T-cell (primary cell): Measurements from ENCODE around the gene LGALS3BP. TPM values are rescaled to one million over a fixed set of nuclear protein-coding genes. Genes with fewer than 3 reads are reported as not detected.
A peak's percentile ranks its signal among the peaks of the same experiment; 100 is the strongest.

Experiments
- ATAC-seq, 4 experiments: fragments of 200-7000 bp in 3 of 4; fragments of 150-1000 bp in 1 of 4; cut with Tn5 transposase; replicated peaks in 1 of 4; 1 replicate in 3 of 4; 2 replicates in 1 of 4; pipeline ENCODE4 v1.10.0; 2021; ENCODE audit warnings: moderate library complexity in 3 of 4, mild to moderate bottlenecking in 2 of 4, moderate number of reproducible peaks in 1 of 4
- CTCF ChIA-PET, 2 donors: fragments of 300-600 bp; sonication (Branson Sonifier 250); formaldehyde crosslinking; loops; one replicate each; lab custom pipeline; 2022; ENCODE audit warnings: antibody characterized with exemption in 2 of 2; lab: Charles Lee
- POLR2A ChIA-PET, 2 donors: fragments of 300-600 bp; sonication (Branson Sonifier 250); formaldehyde crosslinking; loops; one replicate each; lab custom pipeline; 2022; ENCODE audit warnings: antibody characterized with exemption in 2 of 2; lab: Charles Lee
- DNase-seq, 35 experiments: peaks; one replicate each; pipeline versions ENCODE4 v3.0.0 to v3.0.0-alpha.2; 2013 to 2023
- H3K27ac ChIP-seq: one replicate; pipeline ENCODE4 v1.5.1; 2013; ENCODE audit warnings: low read length
- H3K27me3 ChIP-seq, 2 experiments: replicated peaks in 1 of 2; 1 replicate in 1 of 2; 2 replicates in 1 of 2; pipeline versions ENCODE4 v1.6.1 to v1.7.0; 2013; ENCODE audit warnings: low read length in 1 of 2, mixed read lengths in 1 of 2; ENCODE audit not compliant: control insufficient read depth in 2 of 2, insufficient read depth in 2 of 2; ENCODE audit errors: extremely low read depth in 1 of 2
- H3K36me3 ChIP-seq, 2 donors: 1 replicate in 1 of 2; 2 replicates in 1 of 2; pipeline versions ENCODE4 v1.6.1 to v1.7.0; 2013; ENCODE audit warnings: low read length in 1 of 2; ENCODE audit not compliant: control insufficient read depth in 2 of 2, insufficient read depth in 1 of 2; ENCODE audit errors: extremely low read depth in 1 of 2
- H3K4me1 ChIP-seq, 2 experiments: 1 replicate in 1 of 2; 2 replicates in 1 of 2; pipeline versions ENCODE4 v1.6.1 to v1.7.0; 2013; ENCODE audit warnings: low read length in 2 of 2, mixed read lengths in 1 of 2; ENCODE audit not compliant: insufficient read depth in 2 of 2, control insufficient read depth in 1 of 2; ENCODE audit errors: extremely low read depth in 1 of 2
- H3K4me3 ChIP-seq, 2 donors: 1 replicate in 1 of 2; 2 replicates in 1 of 2; pipeline versions ENCODE4 v1.5.1 to v1.7.0; 2013; ENCODE audit warnings: mild to moderate bottlenecking in 2 of 2, low read length in 1 of 2, moderate library complexity in 1 of 2; ENCODE audit not compliant: control insufficient read depth in 1 of 2; ENCODE audit errors: extremely low read depth in 1 of 2
- H3K9me3 ChIP-seq: 2 replicates; pipeline ENCODE4 v1.7.0; 2013
- H3K27ac Mint-ChIP-seq, 2 donors: one replicate each; pipeline ENCODE4 v1.8.0; 2020 to 2021; ENCODE audit warnings: mild to moderate bottlenecking in 2 of 2, mixed read lengths in 2 of 2
- H3K27me3 Mint-ChIP-seq, 2 donors: one replicate each; pipeline ENCODE4 v1.8.0; 2021 to 2022; ENCODE audit warnings: mixed read lengths in 2 of 2
- H3K36me3 Mint-ChIP-seq: one replicate; pipeline ENCODE4 v1.8.0; 2021; ENCODE audit warnings: mixed read lengths
- H3K4me1 Mint-ChIP-seq, 3 donors: one replicate each; pipeline ENCODE4 v1.8.0; 2020 to 2022; ENCODE audit warnings: mixed read lengths in 3 of 3, mild to moderate bottlenecking in 1 of 3
- H3K4me3 Mint-ChIP-seq, 3 donors: one replicate each; pipeline ENCODE4 v1.8.0; 2020 to 2022; ENCODE audit warnings: mild to moderate bottlenecking in 3 of 3, mixed read lengths in 3 of 3, moderate library complexity in 3 of 3
- H3K9me3 Mint-ChIP-seq, 3 donors: one replicate each; pipeline ENCODE4 v1.8.0; 2020 to 2022; ENCODE audit warnings: mixed read lengths in 3 of 3
- WGBS: methylation state at CpG from one replicate; pipeline ENCODE4 v1.1.5; 2013; ENCODE audit warnings: missing lambda C conversion rate; ENCODE audit not compliant: insufficient coverage; 5-methylcytosine and 5-hydroxymethylcytosine counted together
- total RNA-seq, 35 experiments: library from RNA in 6 of 35; stranded (reverse) in 6 of 35; fragments of 120-200 nt in 1 of 35; gene quantifications; one replicate each; pipeline versions ENCODE4 v1.2.1 to v1.2.4 and lab custom pipeline; 2013 to 2026

LGALS3BP gene
- total RNA-seq, 5 donors from 2014 or later (not counting 1 experiment from before 2014, with no cell fraction given) = 28.2 to 80.7 (median 51.6) TPM

DNA sequence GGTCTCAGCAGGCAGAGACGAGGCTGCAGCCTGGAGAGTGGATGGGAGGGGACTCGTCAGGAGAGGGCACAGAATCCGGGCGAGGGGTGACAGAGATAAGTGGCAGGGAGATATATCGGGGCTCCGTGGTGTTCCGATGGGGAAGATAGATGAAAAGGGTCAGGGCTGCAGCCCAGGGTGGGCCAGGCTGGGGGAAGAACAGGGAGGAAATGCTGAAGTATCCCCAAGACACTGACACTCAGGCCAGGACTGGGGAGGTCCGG is 2.1 kb downstream of the LGALS3BP start:
- H3K27ac Mint-ChIP-seq = peak overlapping the region; percentile 43 to 48
- Histone ChIP-seq H3K27me3 (peaks cover 0 to 23% of the 10 kb centered on the region in 2 experiments), H3K27ac (no peak overlapping the region), H3K4me1 (peaks cover 2 to 48% of the 10 kb centered on the region in 2 experiments), H3K9me3 (no peaks in the 10 kb centered on the region), H3K36me3 (no peaks in the 10 kb centered on the region), H3K4me3 (no peak overlapping the region)
- ATAC-seq (no peak), DNase-seq (no peak)
- no peaks in the 10 kb centered on the region for H3K9me3 Mint-ChIP-seq
- H3K36me3 Mint-ChIP-seq = no peaks in the 10 kb centered on the region
- 89% methylated on average over 8 of the region's 8 CpGs for WGBS
- H3K4me3 Mint-ChIP-seq = peak overlapping the region in 2 of 3 donors; percentile 31 to 81
- ChIA-PET CTCF (no interaction called here), POLR2A (no interaction called here)
- H3K4me1 Mint-ChIP-seq = peaks cover 15 to 31% (median 31%) of the 10 kb centered on the region in 3 donors
- H3K27me3 Mint-ChIP-seq = no peaks in the 10 kb centered on the region

DNA sequence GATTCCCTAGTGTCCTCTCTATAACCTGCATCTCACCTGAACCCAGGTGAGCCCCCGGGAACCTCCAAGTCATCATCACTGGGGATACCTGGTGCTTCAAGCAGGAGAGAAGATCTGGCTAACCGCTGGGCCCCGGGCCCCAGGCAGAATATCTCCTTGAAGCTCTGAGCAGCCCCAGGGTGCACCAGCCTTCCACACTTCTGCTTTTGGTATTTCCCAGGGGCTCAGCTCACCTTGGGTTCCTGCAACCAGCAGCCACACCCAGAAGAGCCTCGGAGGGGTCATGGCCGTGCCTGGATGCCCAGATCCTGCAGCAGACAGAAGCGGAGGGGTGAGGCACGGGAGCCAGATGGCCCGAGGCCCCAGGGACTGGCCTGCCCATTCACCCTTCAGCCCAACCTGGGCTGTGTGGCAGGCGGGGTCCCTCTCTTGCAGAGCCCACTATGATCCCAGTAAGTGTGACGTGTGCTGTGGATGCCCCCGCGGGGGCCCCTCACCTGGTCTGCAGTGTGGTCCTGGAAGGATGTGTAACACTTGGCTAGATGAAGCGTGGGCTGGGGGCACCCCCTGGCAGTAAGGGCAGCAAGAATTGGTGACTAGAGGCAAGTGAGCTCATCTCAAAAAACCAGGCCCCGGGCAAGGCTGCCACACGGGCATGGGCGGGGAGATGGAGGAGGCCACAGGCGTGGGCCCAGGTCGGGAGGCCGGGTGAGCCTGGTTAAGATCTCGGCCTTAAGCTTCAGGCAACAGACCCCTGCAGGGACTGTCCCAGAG is 2.6 kb downstream of the LGALS3BP start:
- Histone ChIP-seq H3K27me3 (peaks cover 0 to 25% of the 10 kb centered on the region in 2 experiments), H3K27ac (no peak overlapping the region), H3K4me1 (peaks cover 2 to 48% of the 10 kb centered on the region in 2 experiments), H3K36me3 (peaks cover 0 to under 1% of the 10 kb centered on the region in 2 donors), H3K4me3 (no peak overlapping the region), H3K9me3 (no peaks in the 10 kb centered on the region)
- H3K4me1 Mint-ChIP-seq = peaks cover 15 to 31% (median 31%) of the 10 kb centered on the region in 3 donors
- WGBS = 88% methylated on average over 19 of the region's 20 CpGs
- ChIA-PET POLR2A (no interaction called here), CTCF (no interaction called here)
- no peaks in the 10 kb centered on the region for H3K9me3 Mint-ChIP-seq
- no peaks in the 10 kb centered on the region for H3K36me3 Mint-ChIP-seq
- peak overlapping the region; percentile 43 to 48 for H3K27ac Mint-ChIP-seq
- peak overlapping the region; percentile 21 to 81 (median 50) for H3K4me3 Mint-ChIP-seq
- ATAC-seq (no peak), DNase-seq (no peak)
- H3K27me3 Mint-ChIP-seq = no peaks in the 10 kb centered on the region

DNA sequence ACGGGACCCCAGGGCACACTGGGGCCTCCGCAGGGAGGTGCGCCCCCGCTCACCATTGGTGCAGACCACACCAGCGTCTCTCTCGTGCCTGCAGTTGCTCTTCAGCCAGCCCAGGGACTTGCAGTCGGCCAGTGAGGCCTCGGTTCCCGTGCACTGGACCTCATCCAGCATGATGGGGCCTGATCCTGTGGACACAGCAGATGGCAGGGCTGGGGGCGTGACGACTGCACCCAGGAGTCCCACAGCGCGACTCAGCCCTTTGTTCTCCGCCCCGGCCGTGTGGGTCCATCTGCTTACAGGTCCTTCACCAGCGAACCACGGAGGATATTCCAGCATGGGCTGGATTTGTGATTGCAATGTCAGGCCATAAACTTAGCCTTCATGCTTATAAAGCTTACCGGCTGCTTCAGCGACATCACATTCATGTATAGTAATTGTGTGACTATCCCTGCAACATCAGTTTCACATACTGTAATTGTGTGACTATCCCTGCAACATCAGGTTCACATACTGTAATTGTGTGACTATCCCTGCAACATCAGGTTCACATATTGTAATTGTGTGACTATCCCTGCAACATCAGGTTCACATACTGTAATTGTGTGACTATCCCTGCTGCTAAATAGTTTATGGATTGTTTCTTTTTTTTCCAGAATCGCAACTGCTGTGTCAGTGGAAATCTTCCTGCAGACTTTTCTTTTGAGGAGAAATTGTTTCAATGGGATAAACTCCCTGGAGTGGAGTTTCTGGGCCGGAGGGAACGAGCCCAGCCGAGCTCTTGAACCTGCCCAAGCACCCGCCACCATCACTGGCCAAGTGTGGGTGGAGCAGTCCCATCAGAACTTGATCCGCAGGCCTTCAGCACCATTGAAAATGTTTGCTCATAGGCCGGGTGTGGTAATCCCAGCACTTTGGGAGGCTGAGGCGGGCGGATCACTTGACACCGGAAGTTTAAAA is 4.8 kb downstream of the LGALS3BP start:
- no peaks in the 10 kb centered on the region for H3K9me3 ChIP-seq
- ChIA-PET CTCF (no interaction called here), POLR2A (no interaction called here)
- no peak overlapping the region for H3K27ac Mint-ChIP-seq
- no peak overlapping the region for H3K27ac ChIP-seq
- no peaks in the 10 kb centered on the region for H3K27me3 Mint-ChIP-seq
- H3K36me3 ChIP-seq = peaks cover 0 to 5% of the 10 kb centered on the region in 2 donors
- H3K27me3 ChIP-seq = peaks cover 0 to 21% of the 10 kb centered on the region in 2 experiments
- H3K4me3 ChIP-seq = no peak overlapping the region
- no peak overlapping the region for H3K4me3 Mint-ChIP-seq
- ATAC-seq (no peak), DNase-seq (no peak)
- no peaks in the 10 kb centered on the region for H3K9me3 Mint-ChIP-seq
- no peaks in the 10 kb centered on the region for H3K36me3 Mint-ChIP-seq
- H3K4me1 ChIP-seq = peaks cover 0 to 47% of the 10 kb centered on the region in 2 experiments
- WGBS = 94% methylated on average over 24 of the region's 30 CpGs
- H3K4me1 Mint-ChIP-seq = peaks cover 23 to 42% (median 39%) of the 10 kb centered on the region in 3 donors

DNA sequence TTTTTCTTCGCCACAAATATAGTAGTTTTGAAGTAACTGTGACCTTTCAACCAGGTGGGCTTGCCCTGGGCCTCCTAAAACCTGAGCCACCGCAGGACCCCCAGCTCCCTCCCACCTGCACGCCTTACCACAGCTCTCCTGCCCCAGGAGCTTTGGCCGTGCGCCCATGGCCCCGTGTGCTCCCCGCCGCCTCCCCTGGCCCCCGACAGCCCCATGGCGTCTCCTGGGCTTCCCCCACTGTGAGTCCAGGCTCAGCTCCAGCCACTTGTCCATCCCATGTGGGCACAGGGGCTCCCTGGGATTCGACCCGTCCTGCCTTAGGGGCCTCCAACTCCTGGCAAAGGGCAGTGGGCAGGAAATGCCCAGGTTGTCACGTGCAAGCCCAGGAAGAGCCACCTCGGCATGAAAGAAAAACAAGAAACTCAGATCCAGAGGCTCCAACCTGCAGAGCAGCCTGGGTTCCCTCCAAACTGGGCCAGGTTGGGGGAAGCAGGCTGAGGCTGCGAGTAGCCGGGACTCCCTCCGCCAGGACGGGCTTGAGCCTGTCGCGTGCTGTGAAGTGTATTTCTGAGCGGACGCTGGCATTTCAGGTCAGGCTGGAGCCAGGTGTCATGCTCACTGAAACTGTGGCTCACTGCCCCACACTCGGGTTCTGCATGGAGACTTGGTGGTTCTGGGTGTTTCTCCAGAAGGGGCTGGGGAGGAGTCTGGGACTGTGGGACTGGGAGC is 5.8 kb downstream of the LGALS3BP start:
- Histone ChIP-seq H3K4me3 (no peak overlapping the region), H3K27ac (no peak overlapping the region), H3K4me1 (peaks cover 0 to 39% of the 10 kb centered on the region in 2 experiments), H3K9me3 (no peaks in the 10 kb centered on the region), H3K27me3 (peaks cover 0 to 20% of the 10 kb centered on the region in 2 experiments), H3K36me3 (peaks cover 0 to 5% of the 10 kb centered on the region in 2 donors)
- Mint-ChIP-seq H3K9me3 (no peaks in the 10 kb centered on the region), H3K4me1 (peaks cover 22 to 35% (median 33%) of the 10 kb centered on the region in 3 donors), H3K27ac (no peak overlapping the region), H3K36me3 (no peaks in the 10 kb centered on the region), H3K4me3 (no peak overlapping the region), H3K27me3 (no peaks in the 10 kb centered on the region)
- 89% methylated on average over 18 of the region's 23 CpGs for WGBS
- ATAC-seq (no peak), DNase-seq (no peak)
- CTCF ChIA-PET = no interaction called here
- POLR2A ChIA-PET = no interaction called here

DNA sequence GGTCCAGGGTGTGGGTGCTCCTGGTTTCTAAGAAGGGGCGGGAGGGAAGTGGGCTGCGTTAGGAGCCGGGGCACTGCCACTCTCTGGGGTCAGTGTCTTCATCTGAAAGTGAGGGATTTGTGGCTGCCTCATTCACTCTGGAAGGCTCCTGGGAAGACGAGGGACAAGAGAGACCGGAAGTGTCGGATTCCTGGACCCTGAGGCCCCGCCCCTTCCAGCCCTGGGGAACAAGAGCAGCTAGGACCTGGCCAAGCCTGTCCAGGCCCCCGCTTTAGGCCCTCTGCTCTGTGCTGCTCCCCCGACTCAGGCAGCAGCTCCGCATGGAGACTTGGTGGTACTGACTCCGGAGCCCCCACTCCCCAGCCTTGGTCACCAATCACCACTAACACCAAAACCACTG is 6.5 kb downstream of the LGALS3BP start:
- DNase-seq (no peak), ATAC-seq (no peak)
- no peaks in the 10 kb centered on the region for H3K36me3 Mint-ChIP-seq
- H3K4me1 Mint-ChIP-seq = peaks cover 22 to 33% (median 32%) of the 10 kb centered on the region in 3 donors
- 89% methylated on average over 11 of the region's 11 CpGs for WGBS
- ChIA-PET POLR2A (no interaction called here), CTCF (interaction anchor here in 1 of 2 donors (0.6 kb wide), 1 partner anchor 87 kb away, joined by 4 read pairs; no protein-coding TSS in a partner anchor)
- Histone ChIP-seq H3K9me3 (no peaks in the 10 kb centered on the region), H3K27me3 (peaks cover 0 to 20% of the 10 kb centered on the region in 2 experiments), H3K36me3 (peaks cover 4 to 7% of the 10 kb centered on the region in 2 donors), H3K4me1 (peaks cover 0 to 31% of the 10 kb centered on the region in 2 experiments), H3K27ac (no peak overlapping the region), H3K4me3 (no peak overlapping the region)
- no peaks in the 10 kb centered on the region for H3K9me3 Mint-ChIP-seq
- no peak overlapping the region for H3K4me3 Mint-ChIP-seq
- no peaks in the 10 kb centered on the region for H3K27me3 Mint-ChIP-seq
- H3K27ac Mint-ChIP-seq = no peak overlapping the region
